ENCODE results near the gene CAGE1. TPM values are rescaled to one million over a fixed set of nuclear protein-coding genes. Genes with fewer than 3 reads are reported as not detected.

Gene CAGE1
- total and polyA plus RNA-seq, 4 donors, result 0.15 TPM; not detected in 3

DNA sequence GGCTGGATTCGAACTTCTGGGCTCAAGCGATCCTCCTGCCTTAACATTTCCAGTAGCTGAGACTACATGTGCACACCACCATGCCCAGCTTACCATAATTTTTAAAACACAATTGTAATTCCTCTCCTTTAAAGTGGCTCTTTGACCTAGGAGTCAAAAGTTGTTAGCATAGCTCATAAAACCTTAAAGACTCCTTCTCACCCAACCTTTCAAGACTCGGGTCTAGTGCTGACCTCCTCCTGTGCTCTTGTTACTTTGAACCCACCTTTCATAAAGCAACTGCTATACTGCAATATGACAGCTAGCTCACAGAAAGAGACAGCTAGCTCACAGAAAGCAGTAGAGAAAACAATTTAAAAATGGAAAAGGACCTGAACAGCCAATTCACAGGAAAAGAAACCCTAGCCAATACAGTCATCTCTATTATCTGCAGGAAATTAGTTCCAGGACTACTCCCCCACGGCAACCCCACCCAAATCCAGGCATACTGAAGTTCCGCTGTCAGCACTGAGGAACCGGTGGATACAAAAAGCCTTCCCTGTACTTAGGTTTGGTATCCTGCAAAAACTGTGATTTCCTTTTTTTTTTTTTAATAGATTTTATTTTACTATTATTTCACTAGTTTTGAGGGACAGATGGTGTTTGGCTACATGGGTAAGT lies 96.8 kb downstream of the CAGE1 start:
- no peaks in the 10 kb centered on the region for H3K27me3 ChIP-seq (ENCODE audit: control insufficient read depth in 3 of 3, insufficient read depth in 3 of 3, low read length in 2 of 3)
- peaks cover 14 to 39% (median 21%) of the 10 kb centered on the region in 4 donors for H3K36me3 ChIP-seq (ENCODE audit: control insufficient read depth in 4 of 4, insufficient read depth in 4 of 4, low read length in 4 of 4)
- H3K4me1 ChIP-seq (ENCODE audit: control insufficient read depth in 5 of 5, insufficient read depth in 5 of 5, low read length in 5 of 5), result no peaks in the 10 kb centered on the region
- no peak overlapping the region for H3K27ac ChIP-seq (ENCODE audit: low read depth in 1 of 2, low read length in 1 of 2)
- ATAC-seq (ENCODE audit: insufficient read depth, low FRiP score) (no peak), DNase-seq (no peak)
- TF ChIP-seq CTCF (IDR thresholded peaks at IDR 0.05; ENCODE audit: control extremely low read depth, extremely low read depth), result no peak
- peaks cover 0 to 1% (median 0%) of the 10 kb centered on the region in 4 donors for H3K9me3 ChIP-seq (ENCODE audit: control insufficient read depth in 4 of 4, insufficient read depth in 3 of 4, low read length in 3 of 4)
- H3K4me3 ChIP-seq, result no peak overlapping the region
- no peak overlapping the region for H3K9ac ChIP-seq (ENCODE audit: insufficient read depth in 1 of 2, low read length in 2 of 2)
- WGBS, 2 donors, result 82 to 89% methylated on average over 6 of the region's 6 CpGs

DNA sequence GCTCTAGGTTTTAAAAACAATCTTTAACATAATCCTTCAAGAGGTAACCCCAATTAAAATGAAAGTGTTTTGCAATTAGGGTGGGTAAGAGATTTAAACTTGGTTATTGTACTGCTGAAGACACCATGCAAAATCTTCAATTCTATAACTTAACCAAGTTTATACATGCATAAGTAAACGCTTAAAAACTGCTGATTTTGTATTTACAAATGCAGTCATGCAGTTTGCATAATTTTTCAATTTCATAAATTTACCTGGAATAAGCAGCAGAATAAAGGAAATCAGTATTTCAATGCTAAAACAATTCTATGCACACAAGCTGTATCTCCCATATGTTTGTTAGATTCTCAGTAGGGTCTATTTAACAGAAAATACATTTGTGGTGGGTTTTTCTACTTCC lies 99.5 kb downstream of the CAGE1 start:
- Histone ChIP-seq H3K36me3 (ENCODE audit: control insufficient read depth in 4 of 4, insufficient read depth in 4 of 4, low read length in 4 of 4) (peaks cover 7 to 28% (median 21%) of the 10 kb centered on the region in 4 donors), H3K27me3 (ENCODE audit: control insufficient read depth in 3 of 3, insufficient read depth in 3 of 3, low read length in 2 of 3) (no peaks in the 10 kb centered on the region)

GRCh38 chr6:7285416-7285815 lies 104.1 kb downstream of the CAGE1 start:
- TF ChIP-seq CTCF (IDR thresholded peaks at IDR 0.05; ENCODE audit: control extremely low read depth, extremely low read depth), result no peak
- WGBS, 2 donors, result 95 to 97% methylated on average over 6 of the region's 6 CpGs
- Histone ChIP-seq H3K36me3 (ENCODE audit: control insufficient read depth in 4 of 4, insufficient read depth in 4 of 4, low read length in 4 of 4) (peaks cover 8 to 17% (median 14%) of the 10 kb centered on the region in 4 donors), H3K27me3 (ENCODE audit: control insufficient read depth in 3 of 3, insufficient read depth in 3 of 3, low read length in 2 of 3) (no peaks in the 10 kb centered on the region), H3K9ac (ENCODE audit: insufficient read depth in 1 of 2, low read length in 2 of 2) (no peak overlapping the region), H3K4me3 (no peak overlapping the region), H3K9me3 (ENCODE audit: control insufficient read depth in 4 of 4, insufficient read depth in 3 of 4, low read length in 3 of 4) (no peaks in the 10 kb centered on the region), H3K4me1 (ENCODE audit: control insufficient read depth in 5 of 5, insufficient read depth in 5 of 5, low read length in 5 of 5) (no peaks in the 10 kb centered on the region), H3K27ac (ENCODE audit: low read depth in 1 of 2, low read length in 1 of 2) (no peak overlapping the region)
- no peak for ATAC-seq (ENCODE audit: insufficient read depth, low FRiP score)
- DNase-seq, result no peak

More for the DNA sequence above, 99.5 kb downstream of the CAGE1 start:
- TF ChIP-seq CTCF (IDR thresholded peaks at IDR 0.05; ENCODE audit: control extremely low read depth, extremely low read depth), result no peak
- ATAC-seq (ENCODE audit: insufficient read depth, low FRiP score) (no peak), DNase-seq (no peak)
- no peaks in the 10 kb centered on the region for H3K4me1 ChIP-seq (ENCODE audit: control insufficient read depth in 5 of 5, insufficient read depth in 5 of 5, low read length in 5 of 5)
- H3K27ac ChIP-seq (ENCODE audit: low read depth in 1 of 2, low read length in 1 of 2), result no peak overlapping the region
- H3K4me3 ChIP-seq, result no peak overlapping the region
- WGBS, 2 donors, result 95 to 98% methylated on average over 1 of the region's 1 CpG
- H3K9ac ChIP-seq (ENCODE audit: insufficient read depth in 1 of 2, low read length in 2 of 2), result no peak overlapping the region
- no peaks in the 10 kb centered on the region for H3K9me3 ChIP-seq (ENCODE audit: control insufficient read depth in 4 of 4, insufficient read depth in 3 of 4, low read length in 3 of 4)

- no peak for TF ChIP-seq CTCF (IDR thresholded peaks at IDR 0.05; ENCODE audit: control extremely low read depth, extremely low read depth)
- Histone ChIP-seq H3K27ac (ENCODE audit: low read depth in 1 of 2, low read length in 1 of 2) (no peak overlapping the region), H3K27me3 (ENCODE audit: control insufficient read depth in 3 of 3, insufficient read depth in 3 of 3, low read length in 2 of 3) (no peaks in the 10 kb centered on the region), H3K4me3 (no peak overlapping the region), H3K9me3 (ENCODE audit: control insufficient read depth in 4 of 4, insufficient read depth in 3 of 4, low read length in 3 of 4) (no peaks in the 10 kb centered on the region), H3K9ac (ENCODE audit: insufficient read depth in 1 of 2, low read length in 2 of 2) (no peak overlapping the region), H3K4me1 (ENCODE audit: control insufficient read depth in 5 of 5, insufficient read depth in 5 of 5, low read length in 5 of 5) (peaks cover 0 to 3% (median 0%) of the 10 kb centered on the region in 5 donors), H3K36me3 (ENCODE audit: control insufficient read depth in 4 of 4, insufficient read depth in 4 of 4, low read length in 4 of 4) (peaks cover 6 to 13% (median 8%) of the 10 kb centered on the region in 4 donors)
- no peak for ATAC-seq (ENCODE audit: insufficient read depth, low FRiP score)
- WGBS, 2 donors, result 66 to 71% methylated on average over 2 of the region's 2 CpGs
- DNase-seq, result no peak
Measured at GRCh38 chr6:7283676-7284075, 105.9 kb downstream of the CAGE1 start.
